Posterior vena cava (tissue), 2 donors: ENCODE data around the gene TUBD1. TPM values are rescaled to one million over a fixed set of nuclear protein-coding genes. Genes with fewer than 3 reads are reported as not detected.
"Not testable (repeated sequence)": the region's sequence is repeated elsewhere in the genome, so short reads cannot be mapped to it uniquely, and the experiment has no call there.

Source experiments
- DNase-seq: peaks from one replicate; pipeline ENCODE4 v3.0.0-alpha.2; 2020; ENCODE audit warnings: low spot score
- intact Hi-C, 2 donors: fragments of 100-400 bp; cut with DNase I; formaldehyde crosslinking; loops; one replicate each; pipeline versions ENCODE4 v1.14.1 to v1.14.2; 2022 to 2023
- total RNA-seq, 2 donors: library from RNA; stranded (reverse); fragmentation: NEBNext Ultra II Directional; extraction: Animal tissue kit (Norgen Biotek cat#: 25700); gene quantifications; one replicate each; pipeline ENCODE4 v1.2.1, GENCODE V29; 2021
- donor health status: DM: yes; HTN: yes; CAD: no.
- donor health status: DM: yes; HTN: yes; CAD: no.

TUBD1 gene
- total RNA-seq, 2 donors from 2014 or later = 3.9 to 7.8 TPM

DNA sequence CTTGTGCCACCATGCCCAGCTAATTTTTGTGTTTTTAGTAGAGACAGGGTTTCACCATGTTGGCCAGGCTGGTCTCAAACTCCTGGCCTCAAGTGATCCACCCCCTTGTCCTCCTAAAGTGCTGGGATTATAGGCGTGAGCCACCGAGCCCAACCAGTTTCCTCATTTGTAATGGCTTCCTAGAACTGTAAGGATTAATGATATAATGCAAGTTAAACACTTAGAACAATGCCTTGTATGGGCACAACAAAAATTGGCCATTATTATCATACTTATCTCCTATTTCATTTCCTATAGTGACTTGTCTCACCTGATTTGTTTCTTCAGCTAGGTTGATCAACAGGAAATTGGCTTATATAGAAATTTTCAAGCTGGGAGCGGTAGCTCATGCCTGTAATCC, 14.1 kb downstream of the TUBD1 start:
- no peak for DNase-seq
- intact Hi-C loops = no loop called here

DNA sequence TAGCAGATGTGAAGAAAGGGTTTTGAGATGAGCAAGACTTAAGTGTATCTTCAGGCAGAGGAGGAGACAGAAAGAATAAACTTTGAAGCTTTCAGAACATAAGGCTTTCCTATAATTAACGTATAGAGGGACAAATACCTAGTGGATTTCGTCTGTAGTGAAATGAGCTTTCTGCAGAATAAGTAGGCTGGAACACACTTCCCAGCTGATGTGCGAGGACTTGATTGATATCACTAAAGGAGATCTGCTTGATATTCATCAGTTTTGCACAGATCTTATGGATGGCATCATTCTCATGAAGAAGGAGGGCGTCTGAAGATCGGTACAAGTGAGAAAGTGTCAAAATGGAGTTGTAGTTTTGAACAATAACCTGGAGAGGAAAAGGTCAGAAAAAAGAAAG, 14.8 kb downstream of the TUBD1 start:
- no peak for DNase-seq
- intact Hi-C loops = no loop called here

DNA sequence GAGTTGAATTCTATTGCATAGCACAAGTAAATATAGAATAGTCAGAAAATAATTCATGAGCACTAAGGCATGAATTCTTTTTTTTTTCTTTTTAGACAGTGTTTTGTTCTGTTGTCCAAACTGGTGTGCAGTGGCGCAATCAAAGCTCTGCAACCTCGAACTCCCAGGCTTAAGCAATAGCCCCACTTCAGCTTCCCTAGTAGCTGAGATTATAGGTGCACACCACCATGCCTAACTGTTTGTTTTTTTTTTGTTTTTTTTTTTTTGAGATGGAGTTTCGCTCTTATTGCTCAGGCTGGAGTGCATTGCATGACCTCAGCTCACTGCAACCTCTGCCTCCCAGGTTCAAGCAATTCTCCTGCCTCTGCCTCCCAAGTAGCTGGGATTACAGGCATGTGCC, 16.6 kb downstream of the TUBD1 start:
- intact Hi-C loops = no loop called here

DNA sequence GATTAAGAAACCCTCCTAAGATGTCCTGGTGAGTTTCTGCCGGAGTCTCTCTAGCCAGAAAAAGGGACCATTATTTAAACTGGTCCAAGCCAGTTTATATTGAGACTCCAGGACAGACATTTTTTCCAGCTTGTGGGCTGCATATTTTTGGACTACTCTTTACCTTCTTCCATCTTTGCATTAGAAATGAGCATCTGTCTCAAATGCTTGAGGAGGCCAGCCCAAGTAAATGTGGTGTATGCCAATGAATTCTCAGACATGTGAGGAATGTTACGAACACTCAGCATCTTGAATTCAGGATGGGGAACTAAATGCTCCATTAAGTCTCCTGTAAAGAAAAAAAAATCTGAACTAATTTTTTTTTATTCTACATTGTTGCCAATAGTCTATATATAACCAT, 18.4 kb downstream of the TUBD1 start:
- DNase-seq = no peak
- intact Hi-C loops = no loop called here

More for the DNA sequence above, 16.6 kb downstream of the TUBD1 start:
- DNase-seq = no peak

DNA sequence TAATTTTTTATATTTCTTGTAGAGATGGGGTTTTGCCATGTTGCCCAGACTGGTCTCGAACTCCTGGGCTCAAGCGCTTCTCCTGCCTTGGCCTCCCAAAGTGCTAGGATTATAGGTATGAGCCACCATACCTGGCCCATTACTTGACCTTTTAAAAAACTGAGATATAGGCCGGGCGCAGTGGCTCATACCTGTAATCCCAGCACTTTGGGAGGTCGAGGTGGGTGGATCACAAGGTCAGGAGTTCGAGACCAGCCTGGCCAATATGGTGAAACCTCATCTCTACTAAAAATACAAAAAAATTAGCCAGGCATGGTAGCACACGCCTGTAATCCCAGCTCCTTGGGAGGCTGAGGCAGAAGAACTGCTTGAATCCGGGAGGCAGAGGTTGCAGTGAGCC, 19.3 kb downstream of the TUBD1 start:
- DNase-seq, intact Hi-C loops: not testable (repeated sequence)

DNA sequence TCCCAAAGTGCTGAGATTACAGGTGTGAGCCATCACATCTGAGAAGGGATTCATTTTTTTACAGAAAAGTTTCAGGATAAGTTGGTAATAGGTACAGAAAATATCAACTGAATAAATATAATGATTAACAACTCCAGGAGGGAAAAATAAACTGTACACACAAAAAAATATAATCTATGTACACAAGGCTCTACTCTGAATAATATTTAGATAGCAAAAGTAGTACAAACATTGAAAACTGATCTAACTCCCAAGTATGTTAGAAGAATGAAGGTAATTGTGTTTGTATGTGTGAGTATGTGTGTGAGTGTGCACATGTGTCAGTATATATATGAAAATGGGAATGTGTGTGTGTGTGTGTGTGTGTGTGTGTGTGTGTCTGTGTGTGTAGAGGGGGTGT, 20.4 kb downstream of the TUBD1 start:
- DNase-seq = no peak
- intact Hi-C loops = no loop called here

GRCh38 chr17:59870482-59870881, 22.3 kb downstream of the TUBD1 start:
- intact Hi-C loops = no loop called here
- no peak for DNase-seq

GRCh38 chr17:59869941-59870218, 22.9 kb downstream of the TUBD1 start:
- intact Hi-C loops = loop anchor here in 1 of 2 donors (10.0 kb wide), 1 partner anchor 245 kb away; no protein-coding TSS in a partner anchor
- DNase-seq = no peak

DNA sequence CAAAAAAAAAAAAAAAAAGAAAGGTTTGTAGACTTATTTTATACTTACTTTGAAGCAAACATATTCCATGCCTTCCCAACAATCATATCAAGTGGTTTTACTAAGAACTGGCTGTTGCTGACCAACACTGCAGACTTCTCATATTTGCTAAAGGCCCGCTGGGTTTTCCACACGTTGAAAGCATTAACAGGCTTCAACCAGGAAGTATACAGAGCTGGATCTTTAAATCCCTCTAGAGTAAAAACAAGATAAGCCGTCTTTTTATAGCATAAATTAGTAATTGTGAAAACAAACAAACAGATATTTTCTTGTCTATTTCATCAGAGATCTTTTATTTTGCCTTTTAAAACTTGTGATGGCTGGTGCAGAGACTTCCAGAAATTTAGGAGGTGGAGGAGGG, 29.1 kb downstream of the TUBD1 start:
- no peak for DNase-seq
- intact Hi-C loops = loop anchor here in 1 of 2 donors (10.0 kb wide), 1 partner anchor 239 kb away; no protein-coding TSS in a partner anchor

DNA sequence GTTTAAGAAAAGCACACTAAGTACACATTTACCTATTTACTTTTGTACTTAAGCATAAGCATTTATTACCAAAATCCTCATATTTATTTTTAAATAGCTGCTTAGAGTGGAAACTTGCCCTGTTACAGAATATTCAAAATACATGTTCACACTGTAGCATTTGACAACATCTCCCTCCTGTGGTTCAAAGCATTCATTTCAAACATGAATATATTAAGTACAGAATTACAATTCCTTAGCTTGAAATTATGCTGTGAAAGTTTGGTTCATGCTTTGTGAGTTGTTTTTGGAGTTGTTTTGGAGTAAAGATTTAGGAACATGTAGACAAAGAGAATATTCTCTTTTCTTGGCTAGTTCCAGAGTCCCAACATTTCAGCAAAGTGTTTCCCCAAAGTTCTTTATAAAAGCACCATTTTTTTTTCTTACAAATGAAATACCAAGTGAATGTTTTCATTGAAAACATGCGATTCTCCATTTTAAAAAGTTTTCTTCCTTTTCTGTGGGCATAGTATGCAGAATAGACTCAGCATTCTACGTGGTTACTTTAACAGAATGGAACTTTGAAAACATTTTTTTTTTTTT, 33.2 kb downstream of the TUBD1 start:
- intact Hi-C loops = loop anchor here in 1 of 2 donors (2.0 to 10.0 kb wide), 3 partner anchors 109 to 235 kb away; no protein-coding TSS in a partner anchor
- no peak for DNase-seq

- intact Hi-C loops = loop anchor here in 1 of 2 donors (2.0 kb wide), 1 partner anchor 108 kb away; no protein-coding TSS in a partner anchor
- DNase-seq = no peak
Measured at GRCh38 chr17:59858932-59859331, 33.8 kb downstream of the TUBD1 start.

DNA sequence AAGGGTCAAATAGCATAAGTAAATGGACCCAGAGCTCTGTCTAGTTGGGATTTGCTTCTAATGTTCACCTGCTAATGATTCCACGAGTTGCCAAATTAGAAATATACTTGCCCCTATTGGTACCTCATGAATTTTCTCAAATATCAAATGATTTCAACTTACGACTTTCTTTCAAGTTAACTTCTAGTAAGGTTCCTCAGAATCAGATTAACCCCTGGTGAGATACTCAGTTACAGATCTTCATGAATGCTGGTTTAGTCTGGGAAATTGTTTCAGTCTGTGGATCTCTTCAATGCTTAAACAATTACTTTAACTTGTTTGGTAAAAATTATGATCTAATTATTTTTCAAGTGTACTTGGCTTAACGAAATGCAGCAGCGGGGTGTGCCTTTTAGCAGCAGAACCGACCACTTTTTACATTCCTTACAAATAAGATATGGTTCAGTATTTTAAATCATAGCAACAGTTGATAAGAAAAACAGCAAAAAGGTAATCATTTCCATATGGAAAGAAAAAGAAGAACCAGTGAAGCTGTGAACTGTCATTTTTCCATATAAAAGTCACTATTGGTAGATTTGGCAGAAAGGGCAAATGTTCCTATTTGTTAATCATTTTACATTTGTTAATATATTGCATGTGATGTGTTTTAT, 34.5 kb downstream of the TUBD1 start:
- intact Hi-C loops = loop anchor here in 1 of 2 donors (2.0 kb wide), 1 partner anchor 107 kb away; no protein-coding TSS in a partner anchor

GRCh38 chr17:59856859-59857794, 35.6 kb downstream of the TUBD1 start:
- intact Hi-C loops = no loop called here
- no peak for DNase-seq

More for the DNA sequence above, 34.5 kb downstream of the TUBD1 start:
- no peak for DNase-seq

- DNase-seq, intact Hi-C loops: not testable (repeated sequence)
Measured at GRCh38 chr17:59853919-59854729, 38.6 kb downstream of the TUBD1 start.

DNA sequence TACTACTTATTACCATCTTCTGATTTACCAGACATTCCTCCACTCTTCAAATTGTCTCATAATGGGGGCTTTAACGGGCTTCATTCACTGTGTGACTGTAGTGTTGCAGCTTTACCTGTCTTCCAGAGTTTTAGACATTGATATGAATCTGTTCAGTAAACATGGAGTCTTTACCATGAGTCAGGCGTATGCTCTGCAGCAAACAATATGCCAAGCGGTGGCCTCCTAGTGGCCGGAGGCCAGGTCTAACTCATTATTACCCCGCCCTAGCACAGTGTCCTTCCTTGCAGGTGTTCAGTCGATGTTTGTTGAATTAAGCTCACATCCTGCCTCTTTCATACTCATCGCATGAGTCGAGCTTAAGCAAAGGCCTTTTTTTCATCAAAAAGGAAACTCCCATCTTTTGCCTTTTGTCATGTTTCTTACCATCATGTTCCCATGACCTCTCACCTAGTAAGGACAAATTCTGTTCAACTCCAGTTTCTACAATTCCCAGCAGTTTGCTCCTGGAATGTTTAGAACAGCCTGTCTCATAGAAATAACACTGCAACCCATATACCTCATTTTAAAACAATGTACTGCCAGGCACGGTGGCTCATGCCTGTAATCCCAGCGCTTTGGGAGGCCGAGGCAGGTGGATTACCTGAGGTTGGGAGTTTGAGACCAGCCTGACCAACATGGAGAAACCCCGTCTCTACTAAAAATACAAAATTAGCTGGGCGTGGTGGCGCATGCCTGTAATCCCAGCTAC, 39.4 kb downstream of the TUBD1 start:
- no peak for DNase-seq
- intact Hi-C loops = no loop called here

DNA sequence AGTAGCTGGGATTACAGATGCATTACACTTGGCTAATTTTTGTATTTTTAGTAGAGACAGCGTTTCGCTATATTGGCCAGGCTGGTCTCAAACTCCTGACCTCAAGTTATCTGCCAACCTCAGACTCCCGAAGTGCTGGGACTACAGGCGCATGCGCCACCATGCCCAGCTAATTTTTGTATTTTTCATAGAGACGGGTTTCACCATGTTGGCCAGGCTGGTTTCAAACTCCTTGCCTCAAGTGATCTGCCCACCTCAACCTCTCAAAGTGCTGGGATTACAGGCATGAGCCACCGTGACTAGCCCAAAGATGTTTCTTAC, 39.9 kb downstream of the TUBD1 start:
- DNase-seq, intact Hi-C loops: not testable (repeated sequence)

- no peak for DNase-seq
- intact Hi-C loops = no loop called here
Measured at GRCh38 chr17:59851439-59852375, 41.0 kb downstream of the TUBD1 start.

DNA sequence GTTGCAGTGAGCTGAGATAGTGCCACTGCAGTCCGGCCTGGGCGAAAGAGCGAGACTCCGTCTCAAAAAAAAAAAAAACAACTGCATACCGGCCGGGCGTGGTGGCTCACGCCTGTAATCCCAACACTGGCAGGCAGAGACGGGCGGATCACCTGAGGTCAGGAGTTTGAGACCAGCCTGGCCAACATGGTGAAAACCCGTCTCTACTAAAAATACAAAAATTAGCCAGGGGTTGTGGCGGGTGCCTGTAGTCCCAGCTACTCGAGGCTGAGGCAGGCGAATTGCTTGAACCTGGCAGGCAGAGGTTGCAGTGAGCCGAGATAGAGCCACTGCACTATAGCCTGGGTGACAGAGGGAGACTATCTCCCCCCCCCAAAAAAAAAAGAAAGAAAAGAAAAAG, 42.4 kb downstream of the TUBD1 start:
- intact Hi-C loops, DNase-seq: not testable (repeated sequence)
